ENCODE measurements around the gene EPHB3. TPM values are rescaled to one million over a fixed set of nuclear protein-coding genes. Genes with fewer than 3 reads are reported as not detected.

The EPHB3 gene
- total RNA-seq: 36.2 TPM
- polyA plus RNA-seq (ENCODE audit: insufficient read depth in 1 of 8, insufficient read length in 8 of 8, low replicate concordance in 1 of 8): 10 to 100 TPM; 36.2 to 62.1 (median 47.6) TPM
- long read RNA-seq, donor 1, full-length matches to known transcripts: 2 of 2 reads
- long read RNA-seq, donor 1, partial matches to known transcripts: 0 of 2 reads
- long read RNA-seq, donor 1, other reads (novel, unspliced or antisense): 0 of 2 reads
- long read RNA-seq, donor 2: 0 reads
- long read RNA-seq, donor 3, full-length matches to known transcripts: 1 of 1 reads
- long read RNA-seq, donor 3, partial matches to known transcripts: 0 of 1 reads
- long read RNA-seq, donor 3, other reads (novel, unspliced or antisense): 0 of 1 reads
- long read RNA-seq, donor 4, full-length matches to known transcripts: 1 of 1 reads
- long read RNA-seq, donor 4, partial matches to known transcripts: 0 of 1 reads
- long read RNA-seq, donor 4, other reads (novel, unspliced or antisense): 0 of 1 reads
- long read RNA-seq, donor 5, full-length matches to known transcripts: 2 of 2 reads
- long read RNA-seq, donor 5, partial matches to known transcripts: 0 of 2 reads
- long read RNA-seq, donor 5, other reads (novel, unspliced or antisense): 0 of 2 reads
- long read RNA-seq, donor 6, full-length matches to known transcripts: 3 of 8 reads
- long read RNA-seq, donor 6, partial matches to known transcripts: 5 of 8 reads
- long read RNA-seq, donor 6, other reads (novel, unspliced or antisense): 0 of 8 reads
- long read RNA-seq, donor 7, full-length matches to known transcripts: 1 of 8 reads
- long read RNA-seq, donor 7, partial matches to known transcripts: 7 of 8 reads
- long read RNA-seq, donor 7, other reads (novel, unspliced or antisense): 0 of 8 reads
- long read RNA-seq, donor 8, partial matches to known transcripts: 10 of 10 reads
- long read RNA-seq, donor 8, other reads (novel, unspliced or antisense): 0 of 10 reads
- long read RNA-seq, donor 9, partial matches to known transcripts: 0 of 3 reads
- long read RNA-seq, donor 9, other reads (novel, unspliced or antisense): 0 of 3 reads
- long read RNA-seq, donor 10, full-length matches to known transcripts: 1 of 1 reads
- long read RNA-seq, donor 10, partial matches to known transcripts: 0 of 1 reads
- long read RNA-seq, donor 10, other reads (novel, unspliced or antisense): 0 of 1 reads
- long read RNA-seq, donor 11, full-length matches to known transcripts: 1 of 1 reads
- long read RNA-seq, donor 11, partial matches to known transcripts: 0 of 1 reads
- long read RNA-seq, donor 11, other reads (novel, unspliced or antisense): 0 of 1 reads

DNA sequence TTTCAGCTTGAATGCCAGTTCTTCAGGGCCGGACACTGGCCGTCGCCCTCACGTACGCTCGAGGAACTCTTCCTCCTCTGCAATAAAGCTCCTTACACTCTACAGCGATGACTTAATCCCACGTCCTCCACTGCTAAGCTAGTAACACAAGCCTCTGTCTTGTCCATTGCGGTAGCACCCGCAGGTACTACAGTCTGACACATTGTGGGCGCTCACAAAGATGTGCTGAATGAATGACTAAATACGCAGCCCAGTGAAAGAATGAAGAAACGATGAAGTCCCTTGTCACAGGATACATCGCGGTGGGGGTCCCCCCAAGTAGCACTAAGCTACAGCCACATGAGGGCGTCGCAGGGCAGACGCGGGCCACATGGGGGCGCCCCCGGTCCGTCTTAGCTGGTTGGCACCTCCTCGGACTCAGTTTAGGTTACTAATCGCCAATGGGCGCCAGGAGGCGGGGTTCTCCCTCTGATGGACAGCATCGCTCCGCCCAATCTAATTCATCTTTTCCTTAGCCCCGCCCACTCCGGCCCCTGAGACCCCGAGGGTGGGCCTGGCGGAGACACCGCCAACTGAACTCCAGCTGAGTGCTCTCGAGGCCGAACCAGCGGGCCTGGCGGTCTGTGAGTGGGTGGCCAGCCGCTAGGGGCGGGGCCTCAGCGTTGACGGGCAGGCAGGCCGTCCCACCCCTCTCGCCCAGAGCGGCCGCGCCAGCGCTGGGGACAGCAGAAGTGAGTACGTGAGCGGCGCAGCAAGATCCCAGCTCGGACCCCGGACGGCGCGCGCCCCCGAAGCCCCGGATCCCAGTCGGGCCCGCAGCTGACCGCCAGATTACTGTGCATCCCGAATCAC is at the start of gene EPHB3:
Gene EPHB3, plus strand, starts transcription at position 725 of the 852 bp plus-strand sequence. CDS start 451 bp downstream, outside the sequence.
- under 1% methylated on average over 59 of the region's 62 CpGs for WGBS (ENCODE audit: insufficient coverage)
- Histone ChIP-seq H3K27me3 (ENCODE audit: control insufficient read depth, insufficient read depth, low read length) (peaks cover 10% of the 10 kb centered on the region), H3K27ac (ENCODE audit: low read length) (peak within 1 kb of the TSS; percentile 69), H3K4me1 (ENCODE audit: control insufficient read depth, insufficient read depth, low read length) (peaks cover 39% of the 10 kb centered on the region), H3K9me3 (replicated peaks; ENCODE audit: control insufficient read depth, low read depth, low read length) (no peaks in the 10 kb centered on the region), H3K36me3 (ENCODE audit: control insufficient read depth, insufficient read depth, low read length) (no peaks in the 10 kb centered on the region), H3K4me3 (ENCODE audit: low read length) (peak within 1 kb of the TSS; percentile 94)
- DNase-seq: peak; percentile 100

DNA sequence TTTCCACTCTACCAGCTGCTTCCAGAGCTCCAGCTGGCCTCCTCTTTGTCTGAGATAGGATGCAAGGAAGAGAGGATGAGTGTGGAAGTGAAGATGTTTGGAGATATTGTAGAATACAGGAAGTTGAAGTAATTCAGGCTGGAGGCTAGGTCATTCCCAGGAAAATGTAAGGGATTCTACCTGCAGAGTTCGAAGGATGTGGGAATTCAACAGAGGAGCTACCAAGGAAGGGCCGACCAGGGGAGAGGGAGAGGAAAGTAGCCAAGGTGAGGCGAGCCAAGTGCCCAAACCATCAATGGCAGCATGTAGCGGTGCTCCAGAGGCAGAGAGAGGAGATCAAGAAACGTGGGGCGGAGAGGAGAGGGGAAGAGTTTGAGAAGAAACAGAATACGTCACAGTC is 49.0 kb upstream of the EPHB3 start:
- Histone ChIP-seq H3K27ac (ENCODE audit: low read length) (no peak overlapping the region), H3K27me3 (ENCODE audit: control insufficient read depth, insufficient read depth, low read length) (peaks cover 36% of the 10 kb centered on the region), H3K9me3 (replicated peaks; ENCODE audit: control insufficient read depth, low read depth, low read length) (peaks cover 2% of the 10 kb centered on the region), H3K4me3 (ENCODE audit: low read length) (no peak overlapping the region), H3K36me3 (ENCODE audit: control insufficient read depth, insufficient read depth, low read length) (no peaks in the 10 kb centered on the region), H3K4me1 (ENCODE audit: control insufficient read depth, insufficient read depth, low read length) (peaks cover 17% of the 10 kb centered on the region)
- WGBS (ENCODE audit: insufficient coverage): 75% methylated on average over 3 of the region's 7 CpGs
- DNase-seq: no peak

DNA sequence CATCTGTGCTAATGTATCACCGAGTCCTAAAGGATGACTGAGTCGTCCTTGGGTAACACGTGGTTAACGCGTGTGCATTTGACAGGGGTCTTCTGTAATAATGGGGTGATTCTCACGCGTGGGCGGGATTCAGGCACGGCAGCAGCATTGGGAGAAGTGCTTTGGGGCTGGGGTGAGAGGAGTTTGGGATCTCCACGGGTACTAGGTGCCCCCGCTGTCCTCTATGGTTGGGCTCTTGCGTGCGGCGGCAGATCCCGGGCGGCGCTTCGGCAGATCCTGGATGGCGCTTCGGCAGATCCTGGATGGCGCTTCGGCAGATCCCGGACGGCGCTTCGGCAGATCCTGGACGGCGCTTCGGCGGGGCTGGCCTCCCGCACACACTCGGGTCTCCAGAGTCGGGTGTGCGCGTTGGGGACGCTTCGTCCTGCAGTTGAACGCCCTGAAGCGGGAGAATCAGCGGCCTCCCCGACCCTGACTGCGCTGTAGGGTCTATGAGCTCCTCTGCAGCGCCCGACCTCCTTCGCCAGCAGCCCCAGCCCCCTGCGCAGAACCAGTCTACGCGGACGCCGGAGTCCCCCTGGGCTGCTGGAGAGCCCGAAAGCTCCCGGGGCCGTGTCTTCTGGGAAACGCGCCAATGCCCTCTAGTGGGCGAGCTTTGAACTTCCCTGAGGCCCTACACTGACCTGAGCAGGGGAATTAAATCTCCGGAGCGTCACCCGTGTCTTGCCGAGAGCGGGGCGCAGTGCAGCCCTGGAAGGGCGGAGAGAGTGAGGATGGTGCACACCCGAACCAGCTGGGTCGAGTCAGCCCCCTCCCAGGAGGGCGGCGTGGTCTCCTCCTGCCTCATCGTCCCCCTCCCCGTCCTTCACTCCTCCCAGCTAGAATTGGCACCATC is 48.1 kb upstream of the EPHB3 start:
- WGBS (ENCODE audit: insufficient coverage): 3% methylated on average over 60 of the region's 69 CpGs
- Histone ChIP-seq H3K27me3 (ENCODE audit: control insufficient read depth, insufficient read depth, low read length) (peaks cover 39% of the 10 kb centered on the region), H3K4me3 (ENCODE audit: low read length) (peak overlapping the region; percentile 40), H3K4me1 (ENCODE audit: control insufficient read depth, insufficient read depth, low read length) (peaks cover 17% of the 10 kb centered on the region), H3K27ac (ENCODE audit: low read length) (peak overlapping the region; percentile 4), H3K36me3 (ENCODE audit: control insufficient read depth, insufficient read depth, low read length) (no peaks in the 10 kb centered on the region), H3K9me3 (replicated peaks; ENCODE audit: control insufficient read depth, low read depth, low read length) (peaks cover 2% of the 10 kb centered on the region)
- DNase-seq: peak; percentile 85

DNA sequence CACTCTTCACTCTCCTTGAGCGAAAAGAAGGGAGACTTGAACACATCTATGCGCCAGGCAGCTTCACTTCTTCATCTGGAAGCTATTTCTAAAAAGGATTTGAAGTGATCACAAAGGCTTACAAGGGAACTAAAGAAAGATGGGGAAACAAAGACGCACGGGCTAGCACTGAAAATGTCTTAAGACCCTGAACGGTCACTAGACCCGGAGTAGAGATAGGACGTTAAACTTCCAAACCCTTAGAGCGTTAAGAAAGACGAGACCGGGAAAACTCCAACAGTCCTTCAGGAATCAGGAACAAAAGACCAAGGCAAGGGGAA is 47.5 kb upstream of the EPHB3 start:
- Histone ChIP-seq H3K36me3 (ENCODE audit: control insufficient read depth, insufficient read depth, low read length) (no peaks in the 10 kb centered on the region), H3K27ac (ENCODE audit: low read length) (peak overlapping the region; percentile 4), H3K27me3 (ENCODE audit: control insufficient read depth, insufficient read depth, low read length) (peaks cover 40% of the 10 kb centered on the region), H3K4me1 (ENCODE audit: control insufficient read depth, insufficient read depth, low read length) (peaks cover 17% of the 10 kb centered on the region), H3K9me3 (replicated peaks; ENCODE audit: control insufficient read depth, low read depth, low read length) (peaks cover 2% of the 10 kb centered on the region), H3K4me3 (ENCODE audit: low read length) (peak overlapping the region; percentile 40)
- WGBS (ENCODE audit: insufficient coverage): 6% methylated on average over 4 of the region's 10 CpGs
- no peak for DNase-seq

DNA sequence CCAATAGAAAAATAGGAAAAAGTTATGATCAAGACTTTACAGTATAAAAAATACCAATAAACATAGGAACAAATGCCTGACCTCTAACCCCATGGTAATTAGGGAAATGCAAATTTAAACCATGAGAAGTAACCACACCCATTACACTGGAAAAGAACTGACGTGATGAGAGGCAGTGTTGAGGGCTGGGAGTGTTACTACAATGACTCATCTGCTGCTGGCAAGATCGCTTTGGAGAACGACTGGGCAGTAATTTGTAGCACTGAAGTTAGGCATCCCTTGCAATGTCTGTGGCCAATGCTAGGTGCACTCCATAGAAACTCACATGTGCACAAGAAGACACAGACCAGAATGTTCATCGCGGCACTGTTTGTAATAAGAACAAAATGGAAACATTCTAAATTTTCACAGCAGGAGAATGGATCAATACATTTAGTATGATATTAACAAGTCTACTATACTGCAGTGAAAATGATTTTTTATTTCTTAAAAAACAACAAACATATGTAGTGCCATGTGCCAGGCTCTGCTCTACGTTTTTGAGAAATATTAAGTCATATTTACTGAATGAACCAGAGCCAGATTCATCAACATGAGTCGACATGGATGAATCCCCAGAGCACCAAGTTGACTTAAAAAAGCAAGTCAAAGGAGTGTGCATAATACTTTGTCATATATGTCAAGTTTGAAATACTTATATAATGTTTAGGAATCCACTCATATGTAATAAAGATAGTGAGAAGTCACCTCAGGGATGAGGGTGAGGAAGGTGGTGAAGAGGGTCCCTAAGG is 37.6 kb upstream of the EPHB3 start:
- peak; percentile 45 for DNase-seq
- H3K27ac ChIP-seq (ENCODE audit: low read length): no peak overlapping the region
- H3K27me3 ChIP-seq (ENCODE audit: control insufficient read depth, insufficient read depth, low read length): peaks cover 50% of the 10 kb centered on the region
- no peaks in the 10 kb centered on the region for H3K9me3 ChIP-seq (replicated peaks; ENCODE audit: control insufficient read depth, low read depth, low read length)
- WGBS (ENCODE audit: insufficient coverage): 13% methylated on average over 2 of the region's 7 CpGs
- no peak overlapping the region for H3K4me3 ChIP-seq (ENCODE audit: low read length)
- no peaks in the 10 kb centered on the region for H3K36me3 ChIP-seq (ENCODE audit: control insufficient read depth, insufficient read depth, low read length)
- H3K4me1 ChIP-seq (ENCODE audit: control insufficient read depth, insufficient read depth, low read length): peaks cover 12% of the 10 kb centered on the region

DNA sequence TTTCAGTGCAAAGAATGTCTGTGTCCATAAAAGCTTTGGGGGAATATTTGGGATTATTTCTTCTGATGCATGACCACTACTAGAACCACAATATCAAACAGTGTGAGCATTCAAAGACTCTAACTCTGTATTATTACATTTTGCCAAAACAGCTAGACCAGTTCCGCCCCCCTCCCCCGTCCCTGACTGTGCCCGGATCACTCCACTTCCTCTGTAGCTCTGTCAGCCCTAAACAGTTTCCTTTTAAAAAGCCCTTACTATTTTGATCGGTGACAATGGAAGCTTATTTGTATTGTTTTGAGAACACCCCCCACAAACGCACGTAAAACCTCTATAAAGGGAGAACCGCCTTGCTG is 36.6 kb upstream of the EPHB3 start:
- Histone ChIP-seq H3K9me3 (replicated peaks; ENCODE audit: control insufficient read depth, low read depth, low read length) (no peaks in the 10 kb centered on the region), H3K27me3 (ENCODE audit: control insufficient read depth, insufficient read depth, low read length) (peaks cover 52% of the 10 kb centered on the region), H3K4me3 (ENCODE audit: low read length) (peak overlapping the region; percentile 45), H3K4me1 (ENCODE audit: control insufficient read depth, insufficient read depth, low read length) (peaks cover 12% of the 10 kb centered on the region), H3K27ac (ENCODE audit: low read length) (peak overlapping the region; percentile 57), H3K36me3 (ENCODE audit: control insufficient read depth, insufficient read depth, low read length) (no peaks in the 10 kb centered on the region)
- WGBS (ENCODE audit: insufficient coverage): 0% methylated on average over 5 of the region's 7 CpGs
- DNase-seq: peak; percentile 53

DNA sequence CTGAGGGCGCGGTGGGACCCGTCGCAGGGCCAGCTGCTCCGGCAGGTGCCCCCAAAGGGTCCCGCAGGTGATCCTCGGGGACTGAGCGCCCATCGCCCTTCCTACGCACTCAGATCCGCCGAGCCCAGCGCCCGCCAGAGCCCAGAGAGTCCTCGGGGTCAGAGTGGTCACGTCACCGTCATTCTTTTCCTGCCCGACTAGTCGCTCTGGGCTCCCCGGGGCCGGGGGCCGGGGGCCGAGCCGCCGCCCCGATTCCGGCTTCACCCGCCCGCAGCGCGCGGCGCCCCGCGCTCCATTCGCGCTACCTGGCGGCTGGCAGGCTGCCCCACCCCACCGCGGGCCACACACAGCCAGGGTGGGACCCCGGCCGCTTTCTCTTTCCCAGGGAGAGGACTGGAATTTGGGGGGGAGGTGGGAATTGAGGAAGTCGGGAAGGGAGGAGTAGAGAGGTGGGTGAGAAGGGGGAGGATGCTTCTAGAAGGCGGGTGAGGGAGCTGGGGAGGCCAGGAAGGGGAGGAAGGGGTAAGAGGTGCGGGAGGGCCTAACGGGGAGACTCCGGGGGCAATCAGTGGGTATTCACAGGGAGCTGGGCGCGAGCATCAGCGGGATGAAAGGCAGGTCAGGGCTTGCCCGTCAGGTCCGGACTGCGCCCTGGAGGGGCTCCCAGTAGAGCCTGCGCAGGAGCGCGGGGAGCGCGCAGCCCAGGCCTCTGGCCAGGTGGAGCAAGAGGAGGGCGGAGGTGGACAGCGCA is 36.1 kb upstream of the EPHB3 start:
- H3K9me3 ChIP-seq (replicated peaks; ENCODE audit: control insufficient read depth, low read depth, low read length): no peaks in the 10 kb centered on the region
- H3K4me3 ChIP-seq (ENCODE audit: low read length): peak overlapping the region; percentile 45
- H3K27me3 ChIP-seq (ENCODE audit: control insufficient read depth, insufficient read depth, low read length): peaks cover 55% of the 10 kb centered on the region
- under 1% methylated on average over 59 of the region's 60 CpGs for WGBS (ENCODE audit: insufficient coverage)
- peak overlapping the region; percentile 57 for H3K27ac ChIP-seq (ENCODE audit: low read length)
- no peaks in the 10 kb centered on the region for H3K36me3 ChIP-seq (ENCODE audit: control insufficient read depth, insufficient read depth, low read length)
- no peak for DNase-seq
- H3K4me1 ChIP-seq (ENCODE audit: control insufficient read depth, insufficient read depth, low read length): peaks cover 12% of the 10 kb centered on the region

DNA sequence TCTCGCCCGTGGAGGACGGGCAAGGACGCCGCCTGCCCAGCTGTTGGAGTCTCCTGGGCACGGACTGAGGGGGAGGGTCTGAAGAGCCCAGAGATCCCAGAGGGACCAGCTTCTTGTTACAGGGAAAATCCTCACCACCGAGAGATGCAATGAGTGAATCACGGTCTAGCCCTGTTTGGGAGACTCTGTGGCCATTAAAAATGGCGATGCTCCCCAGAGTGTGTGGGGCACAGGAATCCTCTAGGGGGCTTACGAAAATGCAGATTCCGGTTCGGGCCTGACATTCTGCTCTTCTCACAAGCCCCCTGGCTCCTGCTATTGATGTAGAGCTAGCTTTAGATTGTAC is 35.5 kb upstream of the EPHB3 start:
- Histone ChIP-seq H3K27ac (ENCODE audit: low read length) (no peak overlapping the region), H3K9me3 (replicated peaks; ENCODE audit: control insufficient read depth, low read depth, low read length) (no peaks in the 10 kb centered on the region), H3K36me3 (ENCODE audit: control insufficient read depth, insufficient read depth, low read length) (no peaks in the 10 kb centered on the region), H3K27me3 (ENCODE audit: control insufficient read depth, insufficient read depth, low read length) (peaks cover 59% of the 10 kb centered on the region), H3K4me1 (ENCODE audit: control insufficient read depth, insufficient read depth, low read length) (peaks cover 12% of the 10 kb centered on the region), H3K4me3 (ENCODE audit: low read length) (peak overlapping the region; percentile 45)
- 3% methylated on average over 12 of the region's 12 CpGs for WGBS (ENCODE audit: insufficient coverage)
- no peak for DNase-seq

Measured in muscle of leg (tissue), 16 donors.